ENCODE measurements around the gene UCMA.

GRCh38 chr10:13188593-13188992 is 45.6 kb downstream of the UCMA start:
- no peak for TF ChIP-seq EZH2 (IDR thresholded peaks at IDR 0.05)
- no peak for TF ChIP-seq POLR2AphosphoS5 (IDR thresholded peaks at IDR 0.05; ENCODE audit: borderline replicate concordance, low read depth, low read length)
